IPS-18c (cell line): ENCODE measurements around the gene ANKFN1.

ENCODE experiments used
- H3K4me3 ChIP-seq: 2 replicates; pipeline ENCODE4 v1.7.0; 2013; ENCODE audit warnings: low read depth, mild to moderate bottlenecking, low read length, moderate library complexity; ENCODE audit not compliant: insufficient read depth
- H3K9me3 ChIP-seq: one replicate; pipeline ENCODE4 v1.6.1; 2013; ENCODE audit warnings: mild to moderate bottlenecking, low read length, moderate library complexity; ENCODE audit not compliant: control insufficient read depth, insufficient read depth

ANKFN1 gene

GRCh38 chr17:56171186-56171959 lies 18.1 kb downstream of the ANKFN1 start:
- H3K9me3 ChIP-seq: no peaks in the 10 kb centered on the region
- no peak overlapping the region; the same call in 1 of the 2 replicates for H3K4me3 ChIP-seq

GRCh38 chr17:56172517-56172982 lies 19.3 kb downstream of the ANKFN1 start:
- no peaks in the 10 kb centered on the region for H3K9me3 ChIP-seq
- no peak overlapping the region for H3K4me3 ChIP-seq

GRCh38 chr17:56173026-56173425 lies 19.8 kb downstream of the ANKFN1 start:
- Histone ChIP-seq H3K4me3 (no peak overlapping the region), H3K9me3 (no peaks in the 10 kb centered on the region)

- Histone ChIP-seq H3K9me3 (no peaks in the 10 kb centered on the region), H3K4me3 (no peak overlapping the region)
Observed at GRCh38 chr17:56173958-56174835, 20.9 kb downstream of the ANKFN1 start.

GRCh38 chr17:56175299-56175955 lies 22.2 kb downstream of the ANKFN1 start:
- Histone ChIP-seq H3K4me3 (no peak overlapping the region), H3K9me3 (no peaks in the 10 kb centered on the region)

GRCh38 chr17:56176091-56176490 lies 22.8 kb downstream of the ANKFN1 start:
- Histone ChIP-seq H3K9me3 (no peaks in the 10 kb centered on the region), H3K4me3 (no peak overlapping the region)

- Histone ChIP-seq H3K9me3 (no peaks in the 10 kb centered on the region), H3K4me3 (no peak overlapping the region)
Observed at GRCh38 chr17:56177361-56177760, 24.1 kb downstream of the ANKFN1 start.

- Histone ChIP-seq H3K4me3 (no peak overlapping the region), H3K9me3 (no peaks in the 10 kb centered on the region)
Observed at GRCh38 chr17:56178203-56178602, 24.9 kb downstream of the ANKFN1 start.

- Histone ChIP-seq H3K9me3 (no peaks in the 10 kb centered on the region), H3K4me3 (no peak overlapping the region)
Observed at GRCh38 chr17:56182081-56182480, 28.8 kb downstream of the ANKFN1 start.

GRCh38 chr17:56184650-56185049 lies 31.4 kb downstream of the ANKFN1 start:
- Histone ChIP-seq H3K4me3 (no peak overlapping the region), H3K9me3 (no peaks in the 10 kb centered on the region)

- Histone ChIP-seq H3K4me3 (no peak overlapping the region), H3K9me3 (no peaks in the 10 kb centered on the region)
Observed at GRCh38 chr17:56185491-56186221, 32.4 kb downstream of the ANKFN1 start.

- H3K9me3 ChIP-seq: no peaks in the 10 kb centered on the region
- H3K4me3 ChIP-seq: no peak overlapping the region
Observed at GRCh38 chr17:56186222-56186786, 33.0 kb downstream of the ANKFN1 start.

- Histone ChIP-seq H3K4me3 (no peak overlapping the region), H3K9me3 (no peaks in the 10 kb centered on the region)
Observed at GRCh38 chr17:56203430-56203829, 50.2 kb downstream of the ANKFN1 start.

- Histone ChIP-seq H3K9me3 (no peaks in the 10 kb centered on the region), H3K4me3 (no peak overlapping the region)
Observed at GRCh38 chr17:56206351-56206750, 53.1 kb downstream of the ANKFN1 start.

GRCh38 chr17:56213031-56213430 lies 59.8 kb downstream of the ANKFN1 start:
- H3K9me3 ChIP-seq: no peaks in the 10 kb centered on the region
- H3K4me3 ChIP-seq: no peak overlapping the region

GRCh38 chr17:56217921-56218320 lies 64.6 kb downstream of the ANKFN1 start:
- no peak overlapping the region for H3K4me3 ChIP-seq
- H3K9me3 ChIP-seq: no peaks in the 10 kb centered on the region

- Histone ChIP-seq H3K4me3 (no peak overlapping the region), H3K9me3 (no peaks in the 10 kb centered on the region)
Observed at GRCh38 chr17:56222255-56222654, 69.0 kb downstream of the ANKFN1 start.
